Urinary bladder (tissue), 4 donors: ENCODE data around the gene DNAJB14. TPM values are rescaled to one million over a fixed set of nuclear protein-coding genes. Genes with fewer than 3 reads are reported as not detected.
"Not testable (repeated sequence)": the region's sequence is repeated elsewhere in the genome, so short reads cannot be mapped to it uniquely, and the experiment has no call there.

ENCODE experiments used
- DNase-seq: peaks from one replicate; pipeline ENCODE4 v3.0.0-alpha.2; 2015; ENCODE audit errors: extremely low spot score
- H3K27ac ChIP-seq: one replicate; pipeline ENCODE4 v1.5.1; 2013; ENCODE audit warnings: low read depth, mild to moderate bottlenecking, moderate library complexity
- H3K36me3 ChIP-seq: one replicate; pipeline ENCODE4 v1.6.1; 2013; ENCODE audit warnings: mild to moderate bottlenecking, moderate library complexity; ENCODE audit not compliant: insufficient read depth
- H3K4me1 ChIP-seq: one replicate; pipeline ENCODE4 v1.6.1; 2013; ENCODE audit warnings: mild to moderate bottlenecking, moderate library complexity; ENCODE audit not compliant: insufficient read depth
- H3K4me3 ChIP-seq: one replicate; pipeline ENCODE4 v1.5.1; 2013; ENCODE audit warnings: low read depth, low read length
- WGBS: extraction: QIAGEN DNeasy Blood & Tissue Kit; methylation state at CpG from one replicate; pipeline ENCODE4 v1.1.7; 2013; 5-methylcytosine and 5-hydroxymethylcytosine counted together
- polyA plus RNA-seq: library from polyadenylated mRNA; stranded (reverse); fragments of 200-250 nt; gene quantifications from one replicate; pipeline ENCODE4 v1.2.3, GENCODE V29; 2013
- total RNA-seq: library from RNA; depleted of rRNA; stranded (reverse); fragments of >200 nt; gene quantifications from one replicate; pipeline ENCODE4 v1.2.3, GENCODE V29; 2014
- donor health status: healthy with polysubstance abuse.
- donor health status: healthy.

Gene DNAJB14
- total and polyA plus RNA-seq, 2 donors = 23.6 to 103 TPM

DNA sequence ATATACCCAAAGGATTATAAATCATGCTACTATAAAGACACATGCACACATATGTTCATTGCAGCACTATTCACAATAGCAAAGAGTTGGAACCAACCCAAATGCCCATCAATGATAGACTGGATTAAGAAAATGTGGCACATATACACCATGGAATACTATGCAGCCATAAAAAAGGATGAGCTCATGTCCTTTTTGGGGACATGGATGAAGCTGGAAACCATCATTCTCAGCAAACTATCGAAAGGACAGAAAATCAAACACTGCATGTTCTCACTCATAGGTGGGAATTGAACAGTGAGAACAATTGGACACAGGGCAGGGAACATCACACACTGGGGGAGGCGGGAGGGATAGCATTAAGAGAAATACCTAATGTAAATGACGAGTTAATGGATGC, 11.8 kb upstream of the DNAJB14 start:
- 94% methylated on average over 3 of the region's 3 CpGs for WGBS
- not testable (repeated sequence) for H3K4me3 ChIP-seq, H3K4me1 ChIP-seq, DNase-seq, H3K27ac ChIP-seq, H3K36me3 ChIP-seq

DNA sequence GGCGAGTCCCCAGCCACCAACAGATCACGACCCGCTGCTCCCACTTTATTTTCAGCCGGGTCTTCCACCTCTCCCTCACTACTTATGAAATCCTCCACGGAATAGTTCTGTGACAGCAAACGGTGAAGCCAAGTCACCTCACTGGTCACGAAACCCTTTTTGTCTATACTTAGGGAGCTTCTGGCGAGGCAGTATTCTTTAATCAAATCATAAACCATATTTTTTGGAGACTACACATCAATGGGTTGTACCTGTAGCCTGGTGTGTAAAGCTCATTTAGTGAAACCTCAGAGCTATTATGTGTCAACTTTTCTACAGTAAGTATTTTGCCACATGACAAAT, 4.5 kb upstream of the DNAJB14 start:
- 1% methylated on average over 8 of the region's 8 CpGs for WGBS
- Histone ChIP-seq H3K27ac (peak overlapping the region; percentile 69), H3K4me1 (no peaks in the 10 kb centered on the region), H3K4me3 (peak overlapping the region; percentile 77), H3K36me3 (no peaks in the 10 kb centered on the region)
- DNase-seq = no peak

DNA sequence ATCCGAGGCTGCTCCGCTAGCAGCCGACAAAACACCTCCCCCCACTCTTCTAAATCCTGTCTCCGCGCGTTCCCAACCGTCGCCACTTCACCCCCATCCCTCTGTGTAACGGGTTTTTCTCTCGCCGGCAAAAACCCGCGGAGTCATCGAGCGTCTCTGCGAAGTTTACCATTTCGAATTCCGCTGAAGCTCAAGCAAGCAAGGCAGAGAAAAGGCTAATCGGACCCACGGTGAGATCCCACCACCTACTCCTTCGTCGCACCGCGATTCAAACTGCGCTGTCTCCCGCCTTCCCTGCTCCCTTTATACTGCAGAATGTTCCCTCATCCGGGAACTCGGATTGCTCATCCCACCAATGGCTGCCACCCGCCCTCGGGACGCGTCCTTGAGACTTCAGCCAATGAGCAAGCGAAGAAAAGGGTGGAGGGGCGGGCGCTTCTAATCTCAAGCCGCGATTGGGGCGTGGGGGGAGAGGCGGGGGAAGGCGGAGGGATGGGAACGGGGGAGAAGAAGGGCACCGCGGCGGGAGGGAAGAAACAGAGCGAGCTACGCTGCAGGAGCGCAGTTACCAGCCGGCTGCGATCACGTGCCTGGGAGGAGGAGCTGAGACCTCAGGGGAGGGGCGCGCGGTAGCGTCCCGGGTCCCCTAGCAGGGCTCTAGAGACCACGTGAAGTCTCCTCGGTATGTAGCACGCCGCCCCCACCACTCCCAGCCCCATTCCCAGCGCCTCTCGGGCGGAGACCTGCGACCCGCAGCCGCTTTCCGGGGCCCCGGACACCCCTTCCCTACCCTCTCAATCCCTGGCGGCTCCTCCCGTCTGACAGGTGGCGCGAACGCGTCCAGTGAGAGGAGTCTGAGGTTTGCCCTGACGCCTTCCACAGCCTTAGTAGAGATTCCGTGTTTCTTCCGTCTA, 3.8 kb upstream of the DNAJB14 start, which contains the start of gene H2AZ1:
H2AZ1 (minus strand) TSS at position 277 of the 914 bp plus-strand sequence; CDS start at position 172, 105 bp downstream.
- H3K4me3 ChIP-seq = peak within 1 kb of the TSS; percentile 85
- no peaks in the 10 kb centered on the region for H3K4me1 ChIP-seq
- WGBS = under 1% methylated on average over 76 of the region's 76 CpGs
- peak within 1 kb of the TSS; percentile 69 for H3K27ac ChIP-seq
- peak; percentile 99 for DNase-seq
- no peaks in the 10 kb centered on the region for H3K36me3 ChIP-seq

DNA sequence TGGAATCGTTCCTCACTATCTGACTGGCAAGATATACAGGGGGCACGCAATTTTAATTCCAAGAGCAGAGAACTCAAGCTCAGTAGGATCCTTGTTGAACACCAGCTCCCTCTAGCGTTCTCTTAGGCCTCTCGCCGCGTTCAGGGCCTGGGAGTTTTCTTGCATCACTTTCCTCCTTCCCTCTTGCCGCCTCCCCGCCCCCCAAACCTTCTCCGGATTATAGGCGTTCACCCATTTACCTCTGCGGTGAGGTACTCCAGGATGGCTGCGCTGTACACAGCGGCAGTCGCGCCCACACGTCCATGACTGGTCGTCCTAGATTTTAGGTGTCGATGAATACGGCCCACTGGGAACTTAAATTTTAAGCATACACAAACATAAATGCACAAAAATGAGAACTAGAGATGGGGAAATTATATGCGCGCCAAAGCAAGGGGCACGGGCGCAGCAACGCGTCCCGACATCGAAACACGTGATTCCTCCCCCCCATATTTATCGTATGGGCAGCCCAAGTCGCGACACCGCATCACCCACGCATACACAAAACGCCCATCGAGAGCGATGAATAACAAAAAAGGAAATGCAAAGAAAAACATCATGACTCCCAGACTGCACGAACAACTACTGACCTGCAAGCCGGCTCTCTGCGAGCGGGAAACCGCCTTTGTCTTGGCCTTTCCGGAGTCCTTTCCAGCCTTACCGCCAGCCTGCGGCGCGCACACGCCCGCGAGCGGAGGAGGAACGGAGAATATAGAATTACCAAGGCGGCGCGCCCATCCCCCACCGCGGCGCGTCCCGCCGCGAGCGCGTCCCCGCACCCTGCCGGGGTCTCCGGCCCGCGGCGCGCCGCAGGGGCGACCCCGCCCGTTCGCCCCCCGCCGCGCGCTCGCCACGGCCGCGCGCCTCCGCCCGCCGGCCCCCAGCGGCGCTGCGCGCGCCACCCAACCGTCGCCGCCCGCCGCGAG, 2.9 kb upstream of the DNAJB14 start:
- Histone ChIP-seq H3K27ac (peak overlapping the region; percentile 69), H3K4me1 (no peaks in the 10 kb centered on the region), H3K36me3 (no peaks in the 10 kb centered on the region), H3K4me3 (peak overlapping the region; percentile 85)
- under 1% methylated on average over 98 of the region's 98 CpGs for WGBS
- peak; percentile 90 for DNase-seq

DNA sequence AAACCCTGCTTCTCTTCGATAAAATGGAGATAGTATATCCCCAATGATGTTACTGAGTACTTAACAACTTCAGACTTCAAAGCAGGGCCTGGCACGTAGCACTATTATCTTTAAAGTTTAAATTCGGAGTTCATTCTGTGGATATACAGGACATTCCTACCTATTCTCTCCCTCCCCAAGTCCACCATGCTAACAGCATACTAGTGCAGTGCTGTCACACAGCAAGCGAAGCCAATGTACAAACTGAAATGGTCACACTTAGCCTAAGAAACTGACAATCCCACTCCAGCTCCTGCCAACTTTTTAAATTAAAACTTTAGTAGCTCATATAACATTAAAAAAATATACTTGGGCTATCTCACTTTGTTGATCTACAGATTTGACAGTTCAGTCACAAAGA, 1.2 kb upstream of the DNAJB14 start:
- Histone ChIP-seq H3K4me3 (no peak overlapping the region), H3K27ac (peak overlapping the region; percentile 95), H3K4me1 (no peaks in the 10 kb centered on the region), H3K36me3 (no peaks in the 10 kb centered on the region)
- DNase-seq = no peak
- 73% methylated on average over 4 of the region's 4 CpGs for WGBS

DNA sequence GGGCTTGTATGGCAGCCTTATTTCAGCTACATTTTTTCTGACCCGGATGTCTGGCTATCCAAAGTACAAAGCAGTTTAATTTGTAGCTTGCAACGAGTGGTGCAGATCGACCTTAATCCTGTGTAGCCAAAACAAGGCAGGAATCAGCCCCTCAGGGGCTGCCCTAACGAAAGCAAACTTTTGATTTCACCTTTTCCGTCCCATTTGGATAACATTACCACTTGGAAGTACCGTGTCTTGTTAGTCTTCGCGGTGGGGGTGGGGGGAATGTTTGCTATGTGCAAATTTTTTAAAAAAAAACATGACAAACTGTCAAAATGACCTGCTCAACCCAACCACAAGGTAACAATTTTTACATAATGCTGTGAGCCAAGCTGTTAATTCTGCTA, 766 bp upstream of the DNAJB14 start:
- Histone ChIP-seq H3K4me1 (no peaks in the 10 kb centered on the region), H3K36me3 (no peaks in the 10 kb centered on the region), H3K27ac (peak overlapping the region; percentile 95), H3K4me3 (peak overlapping the region; percentile 99)
- 20% methylated on average over 8 of the region's 8 CpGs for WGBS
- DNase-seq = no peak

DNA sequence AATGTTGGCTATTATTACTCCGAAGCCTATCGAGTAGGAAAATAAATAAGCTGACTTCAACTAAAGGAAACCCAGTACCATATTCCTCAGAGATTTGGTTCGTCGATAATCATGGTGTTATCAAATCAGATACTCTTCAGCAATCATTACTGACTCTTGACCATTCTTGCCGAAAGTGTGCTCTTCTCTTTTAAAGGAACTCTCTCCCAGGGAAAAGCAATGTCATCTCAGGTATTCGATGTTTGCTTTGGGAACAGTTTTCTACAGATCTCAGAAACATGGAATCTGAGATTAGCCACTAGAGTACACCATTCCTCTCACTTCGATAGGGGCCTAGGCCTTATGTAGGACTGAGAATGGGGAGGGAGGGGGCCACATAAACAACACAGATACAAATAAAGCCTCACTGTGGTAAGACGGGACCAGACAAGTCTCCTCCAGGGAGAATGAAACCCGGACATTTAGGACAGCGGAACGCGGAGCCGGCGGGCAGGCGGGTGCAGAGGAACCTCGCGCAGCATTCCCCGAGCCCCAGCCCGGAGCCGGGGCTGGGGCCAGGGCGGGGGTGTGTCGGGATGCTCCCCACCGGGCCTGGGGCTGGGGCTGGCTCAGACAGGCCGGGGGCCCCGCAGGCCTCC, 581 bp downstream of the DNAJB14 start:
- no peaks in the 10 kb centered on the region for H3K36me3 ChIP-seq
- WGBS = 1% methylated on average over 25 of the region's 25 CpGs
- DNase-seq = no peak
- peak overlapping the region; percentile 99 for H3K4me3 ChIP-seq
- no peaks in the 10 kb centered on the region for H3K4me1 ChIP-seq
- peak overlapping the region; percentile 95 for H3K27ac ChIP-seq

DNA sequence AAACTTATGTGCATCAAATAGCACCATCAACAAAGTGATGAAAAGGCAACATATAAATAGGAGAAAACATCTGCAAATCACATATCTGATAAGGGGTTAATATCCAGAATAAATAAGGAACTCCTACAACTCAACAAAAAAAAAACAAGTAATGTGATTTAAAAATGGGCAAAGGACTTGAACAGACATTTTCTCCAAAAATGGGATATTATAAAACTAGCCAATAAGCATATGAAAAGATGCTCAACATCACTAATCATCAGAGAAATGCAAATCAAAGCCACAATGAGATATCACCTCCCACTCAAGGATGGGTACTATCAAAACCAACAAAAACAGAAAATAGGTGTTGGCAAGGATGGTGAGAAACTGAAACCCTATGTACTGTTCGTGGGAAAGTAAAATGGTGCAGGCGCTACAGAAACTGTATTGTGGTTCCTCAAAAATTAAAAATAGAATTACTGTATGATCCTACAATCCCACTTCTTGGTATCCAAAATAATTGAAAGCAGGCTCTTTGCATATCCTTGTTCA, 2.4 kb downstream of the DNAJB14 start:
- WGBS = 94% methylated on average over 2 of the region's 2 CpGs
- no peaks in the 10 kb centered on the region for H3K36me3 ChIP-seq
- no peaks in the 10 kb centered on the region for H3K4me1 ChIP-seq
- H3K4me3 ChIP-seq = no peak overlapping the region
- H3K27ac ChIP-seq = no peak overlapping the region
- DNase-seq = no peak

DNA sequence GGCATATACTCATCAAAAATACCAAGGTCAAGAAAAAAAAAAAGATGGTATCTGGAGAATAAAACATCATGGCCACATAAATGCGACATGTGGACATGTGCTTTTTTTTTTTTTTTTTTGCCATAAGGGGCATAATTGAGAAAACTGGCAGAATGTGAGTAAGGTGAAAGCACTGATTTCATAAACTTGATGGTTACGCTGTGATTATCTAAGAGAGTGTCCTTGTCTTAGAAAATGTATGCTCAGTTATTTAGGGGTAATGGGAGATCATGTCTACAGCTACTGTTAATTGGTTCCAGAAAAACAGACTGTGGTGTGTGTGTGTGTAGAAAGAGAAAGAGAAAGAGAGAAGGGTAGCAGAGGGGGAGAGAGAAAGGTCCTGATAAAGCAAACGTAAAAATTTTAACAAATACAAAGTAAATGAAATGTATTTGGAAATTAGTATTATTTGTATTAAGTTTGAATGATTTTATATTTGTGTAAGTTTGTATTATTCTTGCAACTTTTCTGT, 8.1 kb downstream of the DNAJB14 start:
- no peak overlapping the region for H3K27ac ChIP-seq
- no peak overlapping the region for H3K4me3 ChIP-seq
- DNase-seq = no peak
- no peaks in the 10 kb centered on the region for H3K36me3 ChIP-seq
- no peaks in the 10 kb centered on the region for H3K4me1 ChIP-seq
- WGBS = 90% methylated on average over 3 of the region's 3 CpGs

DNA sequence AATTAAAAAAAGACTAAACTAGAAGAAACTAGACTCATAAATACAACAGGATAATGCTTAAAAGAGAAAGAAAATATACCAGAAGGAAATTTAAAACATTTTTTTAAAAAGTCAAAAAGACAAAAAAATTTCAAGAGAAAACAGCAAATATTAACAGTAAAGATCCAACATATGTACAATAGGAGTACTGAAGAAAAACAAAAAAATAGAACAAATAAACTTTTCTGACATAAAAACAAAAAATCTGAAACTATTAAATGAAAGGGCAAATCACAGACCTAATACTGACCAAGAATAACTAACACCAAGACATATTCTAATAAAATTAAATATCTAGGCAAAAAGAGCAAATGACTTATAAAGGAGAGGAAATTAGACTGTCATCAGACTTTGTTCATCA, 11.5 kb downstream of the DNAJB14 start:
- Histone ChIP-seq H3K4me3 (no peak overlapping the region), H3K36me3 (no peaks in the 10 kb centered on the region), H3K4me1 (no peaks in the 10 kb centered on the region), H3K27ac (no peak overlapping the region)
- no peak for DNase-seq

DNA sequence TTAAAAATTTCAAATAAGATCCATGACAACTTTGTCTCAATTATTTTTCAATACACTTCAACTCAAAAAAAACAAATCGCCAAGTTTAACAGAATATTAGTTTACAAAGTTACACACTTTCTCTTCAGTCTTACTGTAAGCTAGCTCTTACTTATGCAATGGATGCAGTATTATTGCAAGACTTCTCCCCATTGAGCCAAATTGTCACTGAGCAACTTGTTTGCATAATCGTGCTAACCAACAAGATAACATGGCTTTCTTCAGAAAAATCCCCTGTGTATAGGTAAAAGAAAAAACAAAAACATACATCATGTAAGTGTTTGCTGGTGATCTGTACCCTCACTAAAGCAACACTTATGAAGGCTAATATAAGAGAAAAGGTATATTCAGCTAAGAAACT, 18.9 kb downstream of the DNAJB14 start:
- no peaks in the 10 kb centered on the region for H3K4me1 ChIP-seq
- peaks cover 4% of the 10 kb centered on the region for H3K36me3 ChIP-seq
- WGBS = 93% methylated on average over 2 of the region's 2 CpGs
- no peak for DNase-seq
- H3K4me3 ChIP-seq = no peak overlapping the region
- H3K27ac ChIP-seq = no peak overlapping the region

DNA sequence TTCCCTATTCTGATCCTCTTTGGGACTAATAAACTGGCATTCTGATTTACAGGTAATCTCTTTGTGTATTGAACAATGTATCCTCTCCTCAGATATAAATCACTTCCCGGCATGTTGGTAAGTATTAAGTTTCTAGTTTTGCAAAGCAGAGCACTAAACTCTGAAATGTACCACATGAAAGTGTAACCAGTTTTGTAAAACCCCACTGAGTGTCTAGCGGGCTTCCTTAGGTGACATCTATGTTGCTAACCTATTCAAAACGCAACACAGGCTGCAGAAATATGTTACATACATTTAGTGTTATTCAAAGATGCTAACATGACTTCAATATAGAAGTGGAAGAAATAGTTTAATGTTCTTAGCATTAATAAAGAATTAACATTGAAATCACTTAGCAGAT, 25.2 kb downstream of the DNAJB14 start:
- DNase-seq = no peak
- H3K4me1 ChIP-seq = no peaks in the 10 kb centered on the region
- no peak overlapping the region for H3K27ac ChIP-seq
- WGBS = 93% methylated on average over 3 of the region's 3 CpGs
- H3K4me3 ChIP-seq = no peak overlapping the region
- H3K36me3 ChIP-seq = peaks cover 6% of the 10 kb centered on the region

DNA sequence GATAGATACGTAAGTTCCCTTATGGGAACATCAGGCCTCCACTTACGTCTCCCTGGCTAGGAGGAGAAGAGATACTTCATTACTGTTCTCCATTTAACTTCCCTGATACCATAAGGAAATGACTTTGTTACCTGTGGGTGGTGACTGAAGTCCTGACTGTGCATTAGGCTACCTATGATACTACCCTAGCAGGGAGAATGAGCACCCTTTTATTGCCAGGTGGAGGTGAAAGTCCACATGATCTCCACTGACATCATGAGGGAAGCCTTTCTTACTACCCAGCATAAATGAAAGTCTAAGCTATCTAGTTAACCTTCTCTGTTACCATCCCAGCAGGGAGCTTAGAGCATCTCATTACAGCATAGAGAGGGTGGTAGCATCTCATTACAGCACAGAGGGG, 27.8 kb downstream of the DNAJB14 start:
- Histone ChIP-seq H3K36me3 (peaks cover 4% of the 10 kb centered on the region), H3K4me3 (no peak overlapping the region), H3K4me1 (no peaks in the 10 kb centered on the region), H3K27ac (no peak overlapping the region)
- WGBS = 95% methylated on average over 2 of the region's 2 CpGs
- DNase-seq = no peak
